Heart left ventricle (tissue), 13 donors: ENCODE measurements around the gene LRRC27.

Experiments used
- POLR2A ChIP-seq, 2 donors: fragments of 450-650 bp; IDR thresholded peaks; one replicate each; pipeline ENCODE4 v1.6.1; 2017; ENCODE audit warnings: antibody characterized with exemption in 2 of 2, mild to moderate bottlenecking in 2 of 2, moderate library complexity in 2 of 2
- TF ChIP-seq, protein P1 (sequence below), 12 donors: fragments of 200-600 bp; sonication (generic) in 4 of 12; IDR thresholded peaks; one replicate each; pipeline versions ENCODE4 v1.5.0 to v1.8.0; 2018 to 2022; ENCODE audit warnings: antibody characterized with exemption in 12 of 12, mild to moderate bottlenecking in 5 of 12
- donor health status: ischemic (EF 13 %, LVEDD 7.1; RV severe dilation, severe dysfunction).
- donor health status: DM: no; HTN: yes; CAD: no.
- donor health status: DM: no; HTN: no; CAD: no.
- donor health status: ischemic (EF 25% LVEDD 6.9; RV normal size, moderate dysfunction).
- donor health status: ischemic (EF 25% LVEDD 5.7; RV mildly dilated, moderate dysfunction).
- donor health status: ischemic (EF 35%, LVEDD 5.7; RV mildly dilated, moderate dysfunction).
- donor health status: nonischemic (EF 11% LVEDD 7.7; RV severe dilation, severe dysfunction).
- donor health status: DM: yes; HTN: yes; CAD: no.
- donor health status: PGD.
- donor health status: ischemic (EF 29% LVEDD 5.4; RV normal size, mild dysfunction).
- donor health status: nonischemic (EF 23%, LVEDD 6.1; RV moderate dilation, normal function).

DNA sequence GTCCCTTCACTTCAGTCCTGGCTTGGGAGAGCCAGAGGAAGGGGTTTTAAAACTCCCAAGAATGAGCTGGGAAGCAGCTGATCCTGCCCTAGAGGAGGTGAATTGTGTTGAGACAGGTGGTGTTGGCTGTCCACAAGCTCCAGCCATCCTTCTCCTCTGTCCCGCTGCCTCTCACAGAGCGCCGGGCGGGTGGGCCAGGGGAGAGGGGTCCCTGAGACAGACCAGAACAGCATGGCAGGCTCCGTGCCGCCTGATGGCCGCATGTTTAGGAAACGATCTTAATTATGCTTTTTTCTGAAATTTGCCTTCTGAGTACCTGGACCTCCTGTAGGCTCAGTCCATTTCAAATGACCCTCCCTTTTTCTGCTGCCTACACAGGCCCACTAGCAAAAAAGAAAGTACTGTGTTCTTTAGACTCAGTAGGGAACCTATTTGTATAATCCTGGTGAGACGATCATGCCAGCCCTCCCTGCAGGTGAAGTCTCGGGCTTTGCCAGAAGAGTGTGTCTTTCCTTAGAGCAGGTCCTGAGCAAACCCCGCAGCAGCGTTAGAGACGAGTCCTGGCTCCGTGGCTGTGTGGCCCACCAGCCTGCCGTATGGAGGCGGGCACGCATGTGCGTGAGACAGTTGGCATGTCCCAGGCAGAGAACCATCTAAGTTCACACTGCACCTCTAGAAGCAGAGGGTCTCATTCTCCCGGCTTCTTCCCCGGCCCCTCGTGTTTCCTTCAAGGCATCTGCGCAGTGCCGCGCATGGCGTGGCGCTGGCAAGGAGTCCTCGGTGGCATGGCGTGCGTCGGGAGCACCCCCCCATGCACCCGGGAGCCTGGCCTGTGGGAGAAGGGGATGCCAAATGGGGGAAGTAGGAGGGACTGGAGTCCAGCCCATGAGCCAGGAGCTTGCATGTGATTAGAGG lies 38.7 kb downstream of the LRRC27 start:
- TF ChIP-seq POLR2A (IDR thresholded peaks at IDR 0.05) = no peak
- TF ChIP-seq, protein P1, sequence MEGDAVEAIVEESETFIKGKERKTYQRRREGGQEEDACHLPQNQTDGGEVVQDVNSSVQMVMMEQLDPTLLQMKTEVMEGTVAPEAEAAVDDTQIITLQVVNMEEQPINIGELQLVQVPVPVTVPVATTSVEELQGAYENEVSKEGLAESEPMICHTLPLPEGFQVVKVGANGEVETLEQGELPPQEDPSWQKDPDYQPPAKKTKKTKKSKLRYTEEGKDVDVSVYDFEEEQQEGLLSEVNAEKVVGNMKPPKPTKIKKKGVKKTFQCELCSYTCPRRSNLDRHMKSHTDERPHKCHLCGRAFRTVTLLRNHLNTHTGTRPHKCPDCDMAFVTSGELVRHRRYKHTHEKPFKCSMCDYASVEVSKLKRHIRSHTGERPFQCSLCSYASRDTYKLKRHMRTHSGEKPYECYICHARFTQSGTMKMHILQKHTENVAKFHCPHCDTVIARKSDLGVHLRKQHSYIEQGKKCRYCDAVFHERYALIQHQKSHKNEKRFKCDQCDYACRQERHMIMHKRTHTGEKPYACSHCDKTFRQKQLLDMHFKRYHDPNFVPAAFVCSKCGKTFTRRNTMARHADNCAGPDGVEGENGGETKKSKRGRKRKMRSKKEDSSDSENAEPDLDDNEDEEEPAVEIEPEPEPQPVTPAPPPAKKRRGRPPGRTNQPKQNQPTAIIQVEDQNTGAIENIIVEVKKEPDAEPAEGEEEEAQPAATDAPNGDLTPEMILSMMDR (IDR thresholded peaks at IDR 0.05) = no peak
